ENCODE data around the gene DRAP1. TPM values are rescaled to one million over a fixed set of nuclear protein-coding genes. Genes with fewer than 3 reads are reported as not detected.

The DRAP1 gene
- polyA plus RNA-seq (2013, experiment 1 of 2; ENCODE audit: insufficient read length), result 293 TPM
- polyA plus RNA-seq (2013, experiment 2 of 2; ENCODE audit: insufficient read length), result 284 TPM

- DNase-seq, result peak; percentile 99
These were observed at the start of gene DRAP1 for GRCh38 chr11:65919141-65919572. Gene DRAP1 (plus strand): TSS chr11:65919426. CDS start chr11:65919502, 76 bp downstream.

GRCh38 chr11:65869643-65870306 is 49.5 kb upstream of the DRAP1 start:
- DNase-seq, result no peak

- DNase-seq, result no peak
These were observed 48.9 kb upstream of the DRAP1 start for GRCh38 chr11:65870307-65870658.

- no peak for DNase-seq
These were observed 48.2 kb upstream of the DRAP1 start for GRCh38 chr11:65870706-65871681.

GRCh38 chr11:65871811-65872548 is 47.2 kb upstream of the DRAP1 start:
- no peak for DNase-seq

GRCh38 chr11:65872586-65873317 is 46.5 kb upstream of the DRAP1 start, which contains the start of gene EFEMP2:
Gene EFEMP2 (minus strand): TSS chr11:65872800. CDS start chr11:65872354, 446 bp downstream.
- DNase-seq, result peak; percentile 75

- DNase-seq, result peak; percentile 92
These were observed 45.7 kb upstream of the DRAP1 start for GRCh38 chr11:65873318-65874156.

- DNase-seq, result no peak
These were observed 39.6 kb upstream of the DRAP1 start, which contains the start of gene CTSW for GRCh38 chr11:65879617-65880016. Gene CTSW (plus strand): TSS chr11:65879837. CDS start chr11:65879855, 18 bp downstream.

- no peak for DNase-seq
These were observed 39.2 kb upstream of the DRAP1 start for GRCh38 chr11:65880027-65880426.

GRCh38 chr11:65880844-65881421 is 38.3 kb upstream of the DRAP1 start:
- no peak for DNase-seq

- DNase-seq, result no peak
These were observed 36.8 kb upstream of the DRAP1 start for GRCh38 chr11:65882120-65883057.

GRCh38 chr11:65883058-65883761 is 36.0 kb upstream of the DRAP1 start:
- no peak for DNase-seq

- no peak for DNase-seq
These were observed 35.2 kb upstream of the DRAP1 start for GRCh38 chr11:65883786-65884715.

GRCh38 chr11:65884716-65885092 is 34.5 kb upstream of the DRAP1 start:
- peak; percentile 61 for DNase-seq

GRCh38 chr11:65885231-65885630 is 34.0 kb upstream of the DRAP1 start:
- DNase-seq, result no peak

- no peak for DNase-seq
These were observed 33.3 kb upstream of the DRAP1 start for GRCh38 chr11:65885808-65886536.
